Inflammatory macrophage treated with lipopolysaccharide for 4 hours (primary cell): ENCODE measurements around the gene SP1.
"Not testable (repeated sequence)": the region's sequence is repeated elsewhere in the genome, so short reads cannot be mapped to it uniquely, and the experiment has no call there.

Source experiments
- DNase-seq: peaks from one replicate; pipeline ENCODE4 v3.0.0-alpha.2; 2020

Gene SP1

DNA sequence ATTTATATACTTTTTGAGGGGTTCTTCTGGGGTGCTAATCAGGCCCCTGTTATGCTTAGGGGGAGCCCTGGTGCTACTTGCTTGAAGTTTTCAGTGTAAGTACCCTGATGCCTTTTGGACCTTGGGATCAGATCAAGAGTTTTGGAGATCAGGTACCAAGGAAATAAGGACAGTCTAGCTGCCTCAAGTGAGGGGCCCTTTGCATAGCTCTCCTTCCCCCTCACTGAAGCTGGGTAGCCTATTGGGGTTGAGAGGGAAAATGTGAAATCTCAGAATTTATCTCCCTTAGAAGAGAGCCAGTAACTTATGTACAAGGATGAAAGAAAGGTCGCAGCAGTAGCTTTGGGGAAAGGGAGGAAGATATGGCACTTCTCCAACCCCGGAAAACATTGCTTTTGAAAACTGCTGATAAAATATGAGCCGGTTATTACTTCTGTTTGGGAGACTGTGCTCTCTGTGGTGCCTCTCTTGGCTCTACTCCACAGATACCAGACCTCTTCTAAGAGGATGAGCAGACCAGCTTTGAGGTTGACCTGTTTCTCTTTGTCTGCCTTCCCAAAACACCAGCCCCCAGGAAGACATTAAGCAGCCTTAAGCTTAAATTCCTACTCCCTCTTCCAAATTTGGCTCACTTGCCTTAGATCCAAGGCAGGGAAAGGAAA is 34.9 kb downstream of the SP1 start:
- no peak for DNase-seq

DNA sequence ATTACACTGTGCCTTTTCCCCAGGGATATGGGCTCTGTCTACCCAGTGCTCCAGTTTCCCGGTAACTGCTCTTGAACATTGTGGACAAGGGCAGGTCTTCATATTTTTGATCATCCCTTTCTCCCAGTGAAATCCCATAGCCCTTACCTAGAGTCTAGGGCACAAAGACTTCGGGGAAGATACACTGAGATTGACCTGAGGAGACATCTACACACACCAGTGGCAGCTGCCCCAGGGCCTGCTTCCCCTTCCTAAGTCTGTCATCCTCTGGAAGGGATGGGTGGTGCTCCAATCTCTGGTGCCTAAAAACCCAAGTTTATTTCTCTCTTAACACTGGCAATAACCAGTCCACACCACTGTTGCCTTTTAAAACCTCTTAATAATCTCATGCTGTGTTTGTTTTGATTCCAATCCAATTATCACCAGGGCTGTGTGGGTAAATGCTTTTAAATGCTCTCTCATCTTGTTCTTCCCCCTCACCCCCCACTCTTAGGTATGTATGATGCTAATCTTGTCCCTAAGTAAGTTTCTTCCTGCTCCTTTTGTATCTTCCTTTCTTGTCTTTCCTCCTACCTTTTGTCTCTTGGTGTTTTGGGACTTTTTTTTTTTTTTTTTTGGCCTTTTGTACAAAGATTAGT is 35.9 kb downstream of the SP1 start:
- DNase-seq: not testable (repeated sequence)

DNA sequence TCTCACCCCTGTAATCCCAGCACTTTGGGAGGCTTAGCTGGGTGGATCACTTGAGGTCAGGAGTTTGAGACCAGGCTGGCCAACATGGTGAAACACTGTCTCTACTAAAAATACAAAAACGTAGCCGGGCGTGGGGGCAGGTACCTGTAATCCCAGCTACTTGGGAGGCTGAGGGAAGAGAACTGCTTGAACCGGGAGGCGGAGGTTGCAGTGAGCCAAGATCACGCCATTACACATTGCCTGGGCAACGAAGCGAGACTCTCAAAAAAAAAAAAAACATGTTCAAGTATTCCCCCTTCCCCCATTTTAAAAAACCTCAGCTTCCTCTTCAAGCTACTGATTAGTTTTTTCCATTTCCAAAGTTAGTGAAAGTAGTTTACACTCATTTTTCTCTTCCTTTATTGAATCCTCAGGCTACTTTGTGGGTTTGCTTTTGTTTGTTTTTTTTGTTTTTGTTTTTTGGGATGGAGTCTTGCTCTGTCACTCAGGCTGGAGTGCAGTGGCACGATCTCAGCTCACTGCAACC is 37.4 kb downstream of the SP1 start:
- DNase-seq: peak; percentile 77

DNA sequence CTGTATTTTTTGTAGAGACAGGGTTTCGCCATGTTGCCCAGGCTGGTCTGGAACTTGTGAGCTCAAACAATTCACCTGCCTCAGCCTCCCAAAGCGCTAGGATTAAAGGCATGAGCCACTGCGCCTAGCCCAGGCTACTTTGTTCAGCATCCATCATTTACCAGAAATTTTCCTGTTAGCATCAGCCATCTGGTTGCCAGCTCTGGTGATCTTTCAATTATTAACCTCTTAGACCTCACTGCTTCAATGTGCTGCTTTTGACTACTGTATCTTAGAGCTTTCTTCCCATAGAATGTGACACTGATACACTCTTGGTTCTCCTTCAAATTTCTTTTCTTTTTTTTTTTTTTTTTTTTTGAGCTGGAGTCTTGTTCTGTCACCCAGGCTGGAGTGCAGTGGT is 38.2 kb downstream of the SP1 start:
- no peak for DNase-seq

DNA sequence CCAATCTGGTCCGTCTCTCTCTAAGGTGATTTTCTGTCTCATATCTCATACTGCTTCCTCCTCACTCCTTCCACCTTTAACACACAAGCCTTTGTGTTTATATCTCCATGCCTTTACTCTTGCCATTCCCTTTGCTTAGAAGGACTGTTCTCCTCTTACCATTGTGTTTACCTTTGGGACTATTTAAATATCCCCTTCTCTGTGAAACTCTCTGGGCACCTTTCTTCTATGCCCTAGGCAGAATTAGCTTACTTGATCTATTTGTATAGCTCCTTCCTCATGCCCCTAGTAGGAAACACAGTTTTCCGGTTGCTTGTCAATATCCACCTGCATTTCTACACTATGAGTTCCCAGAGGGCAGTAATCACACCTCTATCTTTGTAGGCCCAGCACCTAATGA is 39.8 kb downstream of the SP1 start:
- DNase-seq: no peak

DNA sequence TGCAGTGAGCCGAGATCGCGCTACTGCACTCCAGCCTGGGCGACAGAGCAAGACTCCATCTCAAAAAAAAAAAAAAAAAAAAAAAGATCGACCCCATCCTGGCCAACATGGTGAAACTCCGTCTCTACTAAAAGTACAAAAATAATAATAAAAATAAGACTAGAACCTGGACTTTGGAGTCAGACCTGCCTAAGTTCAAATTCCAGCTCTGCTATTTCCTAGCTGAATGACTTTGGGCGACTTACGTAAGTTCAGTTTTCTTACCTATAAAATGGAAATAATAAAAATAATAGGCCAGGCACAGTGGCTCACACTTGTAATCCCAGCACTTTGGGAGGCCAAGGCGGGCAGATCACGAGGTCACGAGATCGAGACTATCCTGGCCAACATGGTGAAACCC is 42.3 kb downstream of the SP1 start:
- not testable (repeated sequence) for DNase-seq

DNA sequence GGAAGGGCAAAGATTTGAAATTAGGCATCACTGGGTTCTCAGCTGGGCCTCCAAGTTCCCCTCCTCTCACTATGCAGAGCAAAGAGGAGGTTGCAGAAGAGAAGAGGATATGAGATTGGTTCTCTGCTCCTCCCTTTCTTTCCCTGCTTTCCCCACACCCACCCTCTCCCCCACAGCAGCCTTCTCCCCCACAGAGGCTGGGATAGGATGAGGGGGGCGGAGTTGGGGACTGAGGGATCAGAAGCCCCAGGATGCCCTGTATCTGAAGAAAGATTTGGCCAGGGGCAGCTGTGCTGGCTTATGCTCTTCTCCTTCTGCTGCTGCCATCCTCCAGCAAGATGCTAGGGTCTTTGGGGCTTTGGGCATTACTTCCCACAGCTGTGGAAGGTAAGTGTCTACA is 43.6 kb downstream of the SP1 start, which contains the start of gene AMHR2:
TSS of gene AMHR2 (plus strand) at position 259 of the 400 bp plus-strand sequence. CDS start at position 339, 80 bp downstream.
- DNase-seq: no peak

DNA sequence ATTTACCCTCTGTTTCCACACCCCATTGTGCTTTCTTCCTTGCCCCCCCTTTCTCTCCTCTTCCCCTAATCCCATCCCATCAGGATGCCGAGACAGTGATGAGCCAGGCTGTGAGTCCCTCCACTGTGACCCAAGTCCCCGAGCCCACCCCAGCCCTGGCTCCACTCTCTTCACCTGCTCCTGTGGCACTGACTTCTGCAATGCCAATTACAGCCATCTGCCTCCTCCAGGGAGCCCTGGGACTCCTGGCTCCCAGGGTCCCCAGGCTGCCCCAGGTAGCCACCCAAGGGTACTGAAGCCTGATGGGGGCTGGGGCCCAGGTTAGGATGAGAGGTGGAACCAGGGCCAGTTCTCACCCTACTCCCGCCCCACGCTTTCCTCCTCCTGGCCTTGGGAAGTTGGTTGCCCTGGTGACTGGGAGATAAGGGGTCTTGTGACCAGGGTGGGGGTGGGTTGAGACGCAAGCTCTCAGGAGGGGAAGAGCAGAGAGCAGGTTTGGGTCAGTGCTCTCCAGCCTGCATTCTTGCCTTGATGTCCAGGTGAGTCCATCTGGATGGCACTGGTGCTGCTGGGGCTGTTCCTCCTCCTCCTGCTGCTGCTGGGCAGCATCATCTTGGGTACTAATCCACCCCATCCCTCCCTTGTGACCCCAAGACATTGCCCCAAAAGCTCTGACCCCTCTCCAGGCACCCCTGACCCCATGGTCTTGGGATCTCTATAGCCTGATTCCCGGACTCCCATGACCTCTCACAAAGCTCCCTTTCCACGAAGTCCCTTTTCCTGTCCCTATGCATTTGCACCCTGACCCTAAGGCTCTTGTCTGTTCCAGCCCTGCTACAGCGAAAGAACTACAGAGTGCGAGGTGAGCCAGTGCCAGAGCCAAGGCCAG is 44.9 kb downstream of the SP1 start:
- no peak for DNase-seq

DNA sequence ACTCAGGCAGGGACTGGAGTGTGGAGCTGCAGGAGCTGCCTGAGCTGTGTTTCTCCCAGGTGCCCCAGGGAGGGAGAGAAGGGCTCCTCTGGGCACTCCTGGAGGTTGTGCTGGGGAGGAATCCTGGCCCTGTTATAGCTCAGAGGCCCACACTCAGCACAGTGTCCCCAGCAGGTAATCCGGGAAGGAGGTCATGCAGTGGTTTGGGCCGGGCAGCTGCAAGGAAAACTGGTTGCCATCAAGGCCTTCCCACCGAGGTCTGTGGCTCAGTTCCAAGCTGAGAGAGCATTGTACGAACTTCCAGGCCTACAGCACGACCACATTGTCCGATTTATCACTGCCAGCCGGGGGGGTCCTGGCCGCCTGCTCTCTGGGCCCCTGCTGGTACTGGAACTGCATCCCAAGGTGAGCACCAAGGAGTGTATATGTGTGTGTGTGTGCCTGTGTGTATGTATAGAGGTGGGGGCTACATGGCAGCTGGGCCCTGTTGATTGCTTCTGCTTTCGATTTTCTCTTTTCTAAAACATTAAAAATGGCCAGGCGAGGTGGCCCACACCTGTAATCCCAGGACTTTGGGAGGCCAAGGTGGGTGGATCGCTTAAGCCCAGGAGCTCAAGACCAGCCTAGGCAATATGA is 45.7 kb downstream of the SP1 start:
- no peak for DNase-seq

DNA sequence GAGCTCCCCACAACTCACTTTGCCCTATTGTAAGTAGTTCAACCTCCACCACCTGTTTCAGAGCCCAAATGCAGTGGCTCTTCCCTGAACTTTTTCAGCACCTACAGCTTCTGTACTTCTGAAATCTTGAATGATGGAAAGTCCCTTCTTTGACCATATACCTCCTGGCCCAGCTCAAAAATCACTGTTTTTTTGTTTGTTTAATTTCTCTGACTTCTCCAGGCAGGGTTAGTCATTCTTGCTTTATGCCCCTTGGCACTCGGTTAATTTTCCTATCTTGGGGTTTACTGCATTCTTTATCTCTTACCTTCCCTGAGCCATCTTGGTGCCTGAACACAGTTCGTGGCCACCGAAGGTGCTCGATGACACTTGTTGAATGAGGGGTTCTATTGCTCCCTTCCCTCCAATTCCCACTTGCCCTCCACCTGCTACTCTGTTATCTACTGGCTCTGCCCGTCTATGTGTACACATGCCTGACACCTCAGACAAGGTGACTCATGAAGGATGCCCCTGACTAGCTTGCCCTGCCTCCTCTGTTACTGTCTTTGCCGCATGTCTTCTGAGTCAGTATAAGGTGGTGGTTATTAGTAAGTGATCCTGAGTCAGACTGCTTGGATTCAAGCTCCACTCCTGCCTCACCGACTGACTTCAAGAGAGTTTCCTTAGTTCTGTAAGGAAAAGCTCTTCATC is 48.1 kb downstream of the SP1 start:
- no peak for DNase-seq

DNA sequence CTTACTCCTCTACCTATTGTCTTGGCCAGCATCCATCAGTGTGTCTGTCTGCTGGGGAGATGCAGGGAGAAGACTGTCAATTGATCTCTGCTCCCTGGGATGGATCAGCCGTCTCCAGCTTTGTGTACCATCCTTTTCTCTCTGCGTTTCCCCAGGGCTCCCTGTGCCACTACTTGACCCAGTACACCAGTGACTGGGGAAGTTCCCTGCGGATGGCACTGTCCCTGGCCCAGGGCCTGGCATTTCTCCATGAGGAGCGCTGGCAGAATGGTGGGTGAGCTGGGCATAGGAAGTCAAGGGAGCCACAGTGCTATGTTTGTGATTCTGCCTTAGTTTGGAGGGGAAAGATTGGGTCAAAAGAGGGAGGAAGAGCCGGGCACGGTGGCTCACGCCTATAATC is 48.8 kb downstream of the SP1 start:
- DNase-seq: no peak

DNA sequence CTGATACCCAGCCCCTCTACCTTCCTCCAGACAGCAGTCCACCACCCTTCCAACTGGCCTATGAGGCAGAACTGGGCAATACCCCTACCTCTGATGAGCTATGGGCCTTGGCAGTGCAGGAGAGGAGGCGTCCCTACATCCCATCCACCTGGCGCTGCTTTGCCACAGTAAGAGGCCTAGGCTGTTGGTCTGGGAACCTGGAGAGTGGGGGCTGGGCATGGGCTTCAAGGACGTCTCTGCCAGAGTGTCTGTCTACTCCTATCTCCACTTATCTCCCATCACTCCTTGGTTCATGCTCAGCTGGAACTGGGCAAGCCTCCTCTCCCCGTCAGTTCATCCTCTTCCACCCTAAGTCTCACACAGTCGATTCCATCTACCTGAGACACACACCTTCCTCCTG is 50.1 kb downstream of the SP1 start:
- DNase-seq: no peak

DNA sequence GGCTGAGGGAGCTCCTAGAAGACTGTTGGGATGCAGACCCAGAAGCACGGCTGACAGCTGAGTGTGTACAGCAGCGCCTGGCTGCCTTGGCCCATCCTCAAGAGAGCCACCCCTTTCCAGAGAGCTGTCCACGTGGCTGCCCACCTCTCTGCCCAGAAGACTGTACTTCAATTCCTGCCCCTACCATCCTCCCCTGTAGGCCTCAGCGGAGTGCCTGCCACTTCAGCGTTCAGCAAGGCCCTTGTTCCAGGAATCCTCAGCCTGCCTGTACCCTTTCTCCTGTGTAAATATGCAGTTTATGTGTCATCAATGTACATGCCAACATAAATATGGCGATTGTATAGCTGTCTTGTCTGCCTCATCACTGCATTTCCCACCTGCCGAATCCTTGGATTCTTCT is 51.2 kb downstream of the SP1 start:
- DNase-seq: no peak

DNA sequence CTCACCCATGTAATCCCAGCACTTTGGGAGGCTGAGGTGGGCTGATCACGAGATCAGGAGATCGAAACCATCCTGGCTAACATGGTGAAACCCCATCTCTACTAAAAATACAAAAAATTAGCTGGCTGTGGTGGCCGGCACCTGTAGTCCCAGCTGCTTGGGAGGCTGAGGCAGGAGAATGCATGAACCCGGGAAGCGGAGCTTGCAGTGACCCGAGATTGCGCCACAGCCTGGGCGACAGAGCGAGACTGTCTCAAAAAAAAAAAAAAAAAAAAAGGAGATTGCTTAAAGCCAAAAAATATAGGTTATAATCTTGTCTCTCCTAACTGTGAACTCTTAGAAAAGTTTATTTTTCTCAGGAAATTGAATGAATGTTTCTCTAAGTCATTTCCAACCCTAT is 55.4 kb downstream of the SP1 start:
- not testable (repeated sequence) for DNase-seq

DNA sequence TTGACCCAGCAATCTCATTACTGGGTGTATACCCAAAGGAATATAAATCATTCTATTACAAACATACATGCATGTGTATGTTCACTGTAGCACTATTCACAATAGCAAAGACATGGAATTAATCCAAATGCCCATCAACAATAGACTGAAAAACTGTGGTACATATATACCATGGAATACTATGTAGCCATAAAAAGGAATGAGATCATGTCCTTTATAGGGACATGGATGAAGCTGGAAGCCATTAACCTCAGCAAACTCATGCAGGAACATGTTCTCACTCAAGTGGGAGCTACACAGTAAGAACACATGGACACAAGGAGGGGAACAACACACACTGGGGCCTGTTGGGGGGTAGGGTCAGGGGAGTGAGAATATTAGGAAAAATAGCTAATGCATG is 59.6 kb downstream of the SP1 start:
- not testable (repeated sequence) for DNase-seq

DNA sequence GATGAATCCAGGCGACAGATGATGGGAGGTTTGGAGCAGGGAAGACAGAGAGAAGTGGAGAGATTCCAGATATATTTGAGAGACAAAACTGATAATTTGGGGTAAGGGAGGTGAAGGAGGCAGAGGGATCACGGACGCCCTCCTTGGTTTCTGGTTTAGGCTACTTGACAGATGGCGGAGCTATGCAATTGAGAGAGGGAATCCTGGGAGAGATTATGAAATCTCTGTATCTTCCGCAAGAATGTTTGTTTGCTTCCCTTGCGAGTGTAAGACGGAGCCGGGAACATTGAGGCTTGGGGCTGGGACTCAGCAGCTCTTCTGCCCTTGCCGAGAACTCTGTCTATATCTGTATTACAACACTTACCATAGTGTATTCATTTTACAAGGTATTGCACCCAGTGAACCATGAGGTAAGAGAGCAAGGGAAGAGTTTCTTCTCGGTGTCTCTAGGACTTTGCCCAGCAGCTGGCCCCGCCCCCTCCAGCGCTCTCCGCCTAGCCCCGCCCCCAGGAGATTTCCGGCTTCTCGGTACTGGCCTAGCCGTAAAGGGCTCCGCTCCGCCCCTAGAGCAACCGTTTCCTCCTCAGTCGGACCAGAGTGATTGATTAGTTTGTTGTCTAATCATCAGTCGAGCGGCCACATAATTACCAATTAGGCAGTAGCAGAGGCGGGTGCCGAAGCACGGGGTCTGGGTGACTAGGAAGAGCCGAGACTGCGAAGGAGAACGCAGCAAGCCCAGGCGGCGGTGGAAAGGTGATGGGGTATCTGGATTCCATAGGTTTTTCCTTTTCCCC is 61.3 kb downstream of the SP1 start, which contains the start of gene PRR13:
TSS of gene PRR13 (plus strand) at position 695 of the 794 bp plus-strand sequence. CDS start 981 bp downstream, outside the sequence.
- peak; percentile 100 for DNase-seq

DNA sequence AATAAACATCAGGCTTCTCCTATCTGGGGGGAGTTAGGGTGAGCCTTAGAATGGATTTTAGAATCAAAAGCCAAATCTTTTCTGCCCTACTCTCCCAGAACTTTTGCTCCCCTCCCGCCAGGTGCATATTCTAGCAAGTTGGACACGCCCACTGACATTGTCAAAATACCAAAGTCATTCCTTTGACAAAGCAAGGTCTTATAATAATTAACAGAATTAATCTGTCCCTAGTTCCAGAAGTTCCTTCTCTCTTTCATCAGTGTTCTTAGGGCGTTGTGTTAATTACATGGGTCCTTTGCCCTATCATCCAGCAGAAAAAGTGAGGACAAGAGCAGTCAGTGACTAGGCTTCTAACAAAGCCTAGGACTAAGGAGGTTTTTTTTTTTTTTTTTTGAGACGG is 64.0 kb downstream of the SP1 start:
- no peak for DNase-seq

DNA sequence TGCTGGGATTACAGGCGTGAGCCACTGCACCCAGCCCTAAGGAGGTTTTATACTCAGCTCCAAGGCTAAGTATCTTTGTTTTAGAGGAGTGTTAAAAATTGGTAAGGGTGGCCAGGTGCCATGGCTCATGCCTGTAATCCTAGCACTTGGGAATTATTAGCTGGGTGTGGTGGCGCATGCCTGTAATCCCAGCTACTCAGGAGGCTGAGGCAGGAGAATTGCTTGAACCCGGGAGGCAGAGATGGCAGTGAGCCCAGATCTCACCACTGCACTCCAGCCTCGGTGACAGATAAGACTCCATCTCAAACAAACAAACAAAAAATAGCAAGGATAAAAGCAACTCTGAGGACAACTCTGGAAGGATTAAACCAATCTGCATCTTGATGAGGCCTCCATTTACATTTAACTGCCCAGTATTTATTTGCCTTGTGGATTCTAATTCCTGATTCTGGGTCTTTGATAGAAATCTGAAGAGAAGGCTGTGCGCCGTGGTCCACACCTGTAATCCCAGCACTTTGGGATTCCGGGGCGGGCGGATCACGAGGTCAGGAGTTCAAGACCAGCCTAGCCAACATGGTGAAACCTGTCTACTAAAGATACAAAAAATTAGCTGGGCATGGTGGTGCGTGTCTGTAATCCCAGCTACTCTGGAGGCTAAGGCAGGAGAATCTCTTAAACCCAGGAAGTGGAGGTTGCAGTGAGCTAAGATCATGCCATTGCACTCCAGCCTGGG is 64.8 kb downstream of the SP1 start:
- not testable (repeated sequence) for DNase-seq

DNA sequence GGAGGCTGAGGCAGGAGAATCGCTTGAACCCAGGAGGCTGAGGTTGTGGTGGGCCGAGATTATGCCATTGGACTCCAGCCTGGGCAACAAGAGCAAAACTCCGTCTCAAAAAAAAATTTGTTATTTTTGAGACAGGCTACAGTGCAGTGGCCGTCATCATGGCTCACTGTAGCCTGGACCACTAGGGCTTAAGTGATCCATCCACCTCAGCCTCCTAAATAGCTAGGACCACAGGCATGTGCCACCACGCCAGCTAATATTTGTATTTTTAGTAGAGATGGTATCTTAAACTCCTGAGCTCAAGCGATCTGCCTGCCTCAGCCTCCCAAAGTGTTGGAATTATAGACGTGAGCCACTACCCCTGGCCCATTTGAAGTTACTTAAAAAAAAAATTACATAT is 71.0 kb downstream of the SP1 start:
- no peak for DNase-seq

DNA sequence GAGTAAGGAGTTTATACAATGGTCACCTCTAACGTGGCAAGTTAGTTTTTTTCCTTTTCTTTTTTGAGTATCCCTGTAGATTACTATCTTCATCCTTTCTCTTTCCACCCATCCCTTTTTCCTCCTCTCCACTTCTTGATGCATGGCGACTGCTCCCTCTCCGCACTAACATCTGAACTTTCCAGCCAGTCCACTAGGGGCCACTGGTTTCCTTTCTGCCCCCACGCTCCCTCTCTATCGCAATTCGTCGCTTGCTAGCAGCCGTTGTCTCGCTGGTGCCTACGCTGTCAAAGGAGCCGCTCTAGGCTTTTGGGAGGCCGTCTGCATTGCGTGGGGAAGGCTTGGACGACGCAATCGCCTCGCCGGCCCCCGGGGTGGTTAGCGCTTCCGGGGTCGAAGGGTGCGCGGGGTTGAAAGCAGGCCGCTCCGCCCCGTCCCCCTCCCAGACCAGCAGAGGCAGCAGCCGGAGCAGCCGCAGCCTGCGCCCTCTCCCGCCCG is 71.7 kb downstream of the SP1 start, which contains the start of gene PCBP2:
TSS of gene PCBP2 (plus strand) at position 442 of the 498 bp plus-strand sequence. CDS start 2,699 bp downstream, outside the sequence.
- DNase-seq: peak; percentile 100
